Suprapubic skin (tissue), 4 donors: Measurements from ENCODE around the gene EMSY. TPM values are rescaled to one million over a fixed set of nuclear protein-coding genes. Genes with fewer than 3 reads are reported as not detected.

Experiments
- DNase-seq, 2 donors: peaks; one replicate each; pipeline ENCODE4 v3.0.0-alpha.2; 2019; ENCODE audit warnings: low spot score in 2 of 2
- H3K27ac ChIP-seq: fragments of 200-600 bp; sonication (generic); one replicate; pipeline ENCODE4 v1.5.1; 2019
- H3K27me3 ChIP-seq: fragments of 200-600 bp; sonication (generic); one replicate; pipeline ENCODE4 v1.5.1; 2019
- H3K36me3 ChIP-seq: fragments of 200-600 bp; sonication (generic); one replicate; pipeline ENCODE4 v1.5.1; 2019
- H3K4me1 ChIP-seq: fragments of 200-600 bp; sonication (generic); one replicate; pipeline ENCODE4 v1.5.1; 2019
- H3K4me3 ChIP-seq: fragments of 200-600 bp; sonication (generic); one replicate; pipeline ENCODE4 v1.5.1; 2019; ENCODE audit warnings: mild to moderate bottlenecking
- H3K9me3 ChIP-seq: fragments of 200-600 bp; sonication (generic); one replicate; pipeline ENCODE4 v1.5.1; 2019
- EP300 ChIP-seq: sonication (generic); formaldehyde crosslinking; IDR thresholded peaks from one replicate; pipeline ENCODE4 v1.6.1; 2017; ENCODE audit warnings: antibody characterized with exemption
- POLR2A ChIP-seq, 2 donors: fragments of 450-650 bp; IDR thresholded peaks; one replicate each; pipeline ENCODE4 v1.6.1; 2017; ENCODE audit warnings: antibody characterized with exemption in 2 of 2, mild to moderate bottlenecking in 2 of 2, moderate library complexity in 2 of 2
- POLR2AphosphoS5 ChIP-seq, 3 donors: sonication (generic); formaldehyde crosslinking; IDR thresholded peaks; one replicate each; pipeline ENCODE4 v1.6.1; 2017; ENCODE audit warnings: antibody characterized with exemption in 3 of 3
- WGBS: methylation state at CpG from one replicate; pipeline ENCODE4 v1.1.5; 2018; 5-methylcytosine and 5-hydroxymethylcytosine counted together
- total RNA-seq, 4 donors: library from RNA; depleted of rRNA; stranded (reverse); fragments of >200 nt; gene quantifications; one replicate each; pipeline ENCODE4 v1.1.0, GENCODE V29; 2016
- TF ChIP-seq, protein P1 (sequence below), 2 donors: fragments of 200-600 bp in 1 of 2; fragments of 450-650 bp in 1 of 2; sonication (generic) in 1 of 2; IDR thresholded peaks; one replicate each; pipeline ENCODE4 v1.5.1; 2016 to 2019; ENCODE audit warnings: antibody characterized with exemption in 2 of 2, mild to moderate bottlenecking in 1 of 2, moderate library complexity in 1 of 2

The EMSY gene
- total RNA-seq, 4 donors from 2014 or later = 32.2 to 36.8 (median 33.2) TPM

DNA sequence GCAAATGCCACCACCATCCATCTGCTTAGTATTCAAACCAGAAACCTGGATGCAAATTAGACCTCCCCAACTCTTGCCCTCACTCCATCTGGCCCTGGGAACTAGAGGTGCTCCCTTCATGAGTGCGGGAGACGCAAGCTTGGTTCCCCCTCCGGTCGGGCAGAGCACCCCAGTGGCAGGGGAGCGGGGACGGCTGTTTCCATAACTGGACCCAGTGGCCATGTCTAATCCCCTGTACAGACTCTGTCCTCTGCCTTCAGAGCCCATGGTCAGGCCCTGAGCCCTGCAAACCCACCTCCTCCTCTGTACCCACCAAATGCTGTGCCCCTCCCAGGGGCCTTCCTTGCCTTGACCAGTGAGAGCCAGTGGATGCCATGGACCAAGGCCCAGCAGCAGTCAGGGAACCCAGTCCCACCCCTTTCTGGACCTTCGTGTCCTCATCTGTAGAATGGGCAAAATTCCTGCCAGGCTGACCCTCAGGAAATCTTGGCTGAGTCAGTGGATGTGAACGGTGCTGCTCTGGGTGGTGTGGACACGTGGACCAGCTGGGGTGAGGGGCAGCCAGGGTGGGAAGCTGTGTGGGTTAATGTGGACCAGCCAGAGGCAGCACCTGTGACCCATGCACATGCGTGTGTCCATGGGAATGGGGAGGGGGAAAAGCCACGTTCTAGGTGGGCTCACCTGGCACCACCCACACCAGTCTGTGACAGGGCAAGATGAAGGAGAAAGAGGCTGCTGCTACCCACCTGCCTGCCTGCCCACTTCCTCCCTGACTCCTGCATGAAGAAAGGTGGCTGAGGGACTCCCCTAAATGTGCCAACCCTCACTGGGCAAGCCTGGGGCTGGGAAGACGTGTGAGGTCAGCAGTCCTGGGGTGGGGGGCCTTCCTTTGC is 153.0 kb downstream of the EMSY start:
- Histone ChIP-seq H3K27me3 (no peaks in the 10 kb centered on the region), H3K4me1 (peaks cover 8% of the 10 kb centered on the region), H3K36me3 (no peaks in the 10 kb centered on the region), H3K4me3 (no peak overlapping the region), H3K9me3 (no peaks in the 10 kb centered on the region), H3K27ac (no peak overlapping the region)
- WGBS = 100% methylated on average over 5 of the region's 12 CpGs
- DNase-seq = peak in 1 of 2 donors; percentile 66
- TF ChIP-seq EP300 (no peak), POLR2A (IDR thresholded peaks at IDR 0.05) (no peak), POLR2AphosphoS5 (IDR thresholded peaks at IDR 0.05) (no peak)
- TF ChIP-seq, protein P1, sequence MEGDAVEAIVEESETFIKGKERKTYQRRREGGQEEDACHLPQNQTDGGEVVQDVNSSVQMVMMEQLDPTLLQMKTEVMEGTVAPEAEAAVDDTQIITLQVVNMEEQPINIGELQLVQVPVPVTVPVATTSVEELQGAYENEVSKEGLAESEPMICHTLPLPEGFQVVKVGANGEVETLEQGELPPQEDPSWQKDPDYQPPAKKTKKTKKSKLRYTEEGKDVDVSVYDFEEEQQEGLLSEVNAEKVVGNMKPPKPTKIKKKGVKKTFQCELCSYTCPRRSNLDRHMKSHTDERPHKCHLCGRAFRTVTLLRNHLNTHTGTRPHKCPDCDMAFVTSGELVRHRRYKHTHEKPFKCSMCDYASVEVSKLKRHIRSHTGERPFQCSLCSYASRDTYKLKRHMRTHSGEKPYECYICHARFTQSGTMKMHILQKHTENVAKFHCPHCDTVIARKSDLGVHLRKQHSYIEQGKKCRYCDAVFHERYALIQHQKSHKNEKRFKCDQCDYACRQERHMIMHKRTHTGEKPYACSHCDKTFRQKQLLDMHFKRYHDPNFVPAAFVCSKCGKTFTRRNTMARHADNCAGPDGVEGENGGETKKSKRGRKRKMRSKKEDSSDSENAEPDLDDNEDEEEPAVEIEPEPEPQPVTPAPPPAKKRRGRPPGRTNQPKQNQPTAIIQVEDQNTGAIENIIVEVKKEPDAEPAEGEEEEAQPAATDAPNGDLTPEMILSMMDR (IDR thresholded peaks at IDR 0.05) = no peak

DNA sequence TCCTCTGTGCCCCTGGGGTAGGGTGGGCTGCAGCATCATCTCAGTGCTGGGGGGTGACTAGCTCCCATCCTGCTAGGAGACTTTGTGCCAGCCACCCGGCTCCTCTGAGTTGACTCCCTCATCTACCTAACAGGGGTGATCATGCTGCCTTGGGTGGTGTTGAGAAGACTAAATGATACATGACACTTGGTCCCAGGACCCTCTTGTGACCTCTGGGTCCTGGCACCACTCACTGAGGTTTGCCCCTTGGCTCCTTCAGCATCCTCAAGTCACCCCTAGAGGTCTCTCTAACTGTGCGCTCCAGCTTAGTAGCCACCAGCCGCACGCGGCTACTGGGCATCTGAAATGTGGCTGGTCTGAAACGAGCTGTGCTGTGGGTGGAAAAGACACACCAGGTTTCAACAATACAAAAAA is 153.6 kb downstream of the EMSY start:
- Histone ChIP-seq H3K4me1 (peaks cover 14% of the 10 kb centered on the region), H3K27me3 (no peaks in the 10 kb centered on the region), H3K4me3 (no peak overlapping the region), H3K36me3 (no peaks in the 10 kb centered on the region), H3K27ac (no peak overlapping the region), H3K9me3 (no peaks in the 10 kb centered on the region)
- 59% methylated on average over 5 of the region's 6 CpGs for WGBS
- DNase-seq = peak; percentile 60 to 77
- TF ChIP-seq, protein P1 (IDR thresholded peaks at IDR 0.05) = peak in 1 of 2 donors; percentile 11
- no peak for TF ChIP-seq POLR2A (IDR thresholded peaks at IDR 0.05)
- TF ChIP-seq EP300 = no peak
- no peak for TF ChIP-seq POLR2AphosphoS5 (IDR thresholded peaks at IDR 0.05)

DNA sequence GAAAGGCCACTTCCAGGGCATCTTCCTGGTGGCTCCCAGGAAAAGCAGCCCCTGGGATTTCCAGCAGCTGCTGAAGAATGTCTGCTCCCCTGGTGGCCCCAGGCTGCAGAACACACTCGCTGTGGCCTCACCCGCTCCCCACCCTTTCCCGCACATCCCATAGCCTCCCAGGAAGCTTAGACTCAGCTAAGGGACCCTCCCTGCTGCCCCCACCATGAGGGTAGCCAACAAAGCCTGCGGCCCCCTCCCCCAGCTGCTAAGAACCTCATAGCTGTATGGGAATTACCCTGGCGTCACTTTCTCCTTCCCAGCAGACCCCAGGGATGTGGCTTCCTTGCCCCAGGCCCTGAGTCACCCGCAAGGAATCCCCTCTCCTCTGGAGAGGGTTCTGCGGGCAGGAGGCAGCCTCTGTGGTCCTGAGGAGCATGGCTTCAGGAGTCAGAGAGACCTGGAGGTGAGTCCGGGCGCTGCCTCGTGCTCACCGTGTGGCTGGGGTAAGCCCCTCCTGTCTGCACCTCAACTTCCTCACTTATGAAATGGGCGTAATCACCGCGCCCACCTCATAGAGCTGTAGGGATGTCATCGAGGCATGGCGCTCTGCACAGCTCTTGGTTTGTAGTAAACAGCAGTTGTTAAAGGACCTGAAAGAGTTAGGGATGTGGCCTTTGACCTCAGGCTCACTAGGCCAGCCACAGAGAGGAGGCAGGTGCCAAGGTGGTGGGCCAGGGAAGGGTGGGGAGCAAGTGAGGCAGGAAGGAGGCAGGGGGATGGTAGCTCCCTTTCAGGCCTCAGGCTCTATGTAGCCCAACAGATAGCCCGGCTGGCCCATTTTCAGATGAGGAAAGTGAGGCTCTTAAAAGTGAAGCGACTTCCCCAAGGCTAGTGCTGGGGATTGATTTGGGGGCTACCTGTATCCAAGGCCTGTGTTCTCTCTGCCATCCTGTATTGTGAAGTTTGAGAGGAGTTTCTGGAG is 154.5 kb downstream of the EMSY start:
- WGBS = 78% methylated on average over 17 of the region's 18 CpGs
- H3K9me3 ChIP-seq = no peaks in the 10 kb centered on the region
- no peaks in the 10 kb centered on the region for H3K36me3 ChIP-seq
- no peak for TF ChIP-seq POLR2A (IDR thresholded peaks at IDR 0.05)
- TF ChIP-seq, protein P1 (IDR thresholded peaks at IDR 0.05) = no peak
- no peak for TF ChIP-seq EP300
- TF ChIP-seq POLR2AphosphoS5 (IDR thresholded peaks at IDR 0.05) = no peak
- peak in 1 of 2 donors; percentile 71 for DNase-seq
- no peak overlapping the region for H3K27ac ChIP-seq
- no peaks in the 10 kb centered on the region for H3K27me3 ChIP-seq
- peaks cover 23% of the 10 kb centered on the region for H3K4me1 ChIP-seq
- H3K4me3 ChIP-seq = no peak overlapping the region

DNA sequence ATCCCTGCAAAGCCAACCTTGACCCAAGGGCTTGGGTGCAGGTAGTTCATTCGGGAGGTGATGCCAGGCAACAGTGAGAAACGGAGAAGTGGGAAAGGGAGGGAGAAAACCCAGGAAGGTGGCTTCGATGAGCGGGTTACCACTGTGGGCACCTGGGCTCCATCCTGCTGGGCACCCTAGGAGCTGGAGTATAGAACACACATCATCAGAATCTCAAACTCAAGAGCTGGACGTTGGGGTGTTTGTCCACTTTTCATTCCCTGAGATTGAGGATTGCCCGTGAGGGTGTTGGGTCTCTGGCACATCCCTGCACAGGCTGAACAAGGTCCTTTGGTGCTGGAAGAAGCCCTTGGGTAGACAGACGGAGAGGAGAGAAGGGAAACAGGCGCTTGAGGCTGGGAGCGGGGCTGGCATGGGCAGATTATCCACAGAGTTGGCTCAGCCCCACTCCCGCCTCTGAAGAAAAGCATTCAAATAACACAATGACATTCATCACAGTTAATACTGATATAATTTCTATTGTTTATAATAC is 155.4 kb downstream of the EMSY start:
- Histone ChIP-seq H3K9me3 (no peaks in the 10 kb centered on the region), H3K27ac (no peak overlapping the region), H3K36me3 (no peaks in the 10 kb centered on the region), H3K4me3 (no peak overlapping the region), H3K27me3 (no peaks in the 10 kb centered on the region), H3K4me1 (peaks cover 32% of the 10 kb centered on the region)
- DNase-seq = peak in 1 of 2 donors; percentile 58
- TF ChIP-seq EP300 (no peak), POLR2A (IDR thresholded peaks at IDR 0.05) (no peak), POLR2AphosphoS5 (IDR thresholded peaks at IDR 0.05) (no peak)
- TF ChIP-seq, protein P1 (IDR thresholded peaks at IDR 0.05) = no peak
- 91% methylated on average over 10 of the region's 10 CpGs for WGBS
